ENCODE measurements around the gene LRWD1.
"Not testable (repeated sequence)": the region's sequence is repeated elsewhere in the genome, so short reads cannot be mapped to it uniquely, and the experiment has no call there.

LRWD1 gene

DNA sequence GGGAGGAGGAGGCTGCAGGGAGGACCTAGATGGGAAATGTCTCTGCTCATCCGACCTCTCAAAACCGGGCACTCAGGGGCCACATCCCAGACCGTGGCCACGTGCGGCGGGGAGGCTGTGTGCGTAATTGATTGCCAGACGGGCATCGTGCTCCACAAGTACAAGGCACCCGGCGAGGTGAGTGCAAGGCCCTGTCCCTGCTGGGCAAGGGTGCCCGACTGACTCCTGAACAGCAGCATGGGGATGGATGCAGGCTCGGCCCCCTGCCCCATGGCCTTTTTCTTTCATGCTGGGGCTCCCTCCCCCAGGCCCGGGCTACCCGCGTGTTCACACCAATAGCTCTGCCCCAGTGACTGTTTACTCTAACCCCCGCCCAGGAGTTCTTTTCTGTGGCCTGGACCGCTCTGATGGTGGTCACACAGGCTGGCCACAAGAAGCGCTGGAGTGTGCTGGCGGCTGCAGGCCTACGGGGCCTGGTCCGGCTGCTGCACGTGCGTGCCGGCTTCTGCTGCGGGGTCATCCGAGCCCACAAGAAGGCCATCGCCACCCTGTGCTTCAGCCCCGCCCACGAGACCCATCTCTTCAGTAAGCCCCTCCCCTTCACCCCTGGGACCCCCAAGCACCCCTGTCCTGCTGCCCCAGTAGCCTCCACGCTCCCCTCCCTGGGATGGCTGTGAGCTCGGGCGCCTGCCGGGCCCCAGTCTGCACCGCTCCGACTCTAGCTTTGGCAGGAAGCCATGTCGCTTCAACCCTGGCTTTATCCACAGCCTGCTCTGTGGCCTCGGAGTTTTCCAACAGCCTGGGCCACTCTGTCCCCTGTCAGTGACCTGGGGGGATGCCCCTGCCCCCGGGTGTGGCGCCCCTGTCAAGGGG, 3.9 kb downstream of the LRWD1 start:
- H3K4me3 ChIP-seq (ENCODE audit: low read depth, low read length), result no peak overlapping the region
- TF ChIP-seq CTCF (IDR thresholded peaks at IDR 0.05; ENCODE audit: borderline replicate concordance, insufficient read depth, low read depth, low read length), result no peak

GRCh38 chr7:102469351-102469971, 4.7 kb downstream of the LRWD1 start:
- no peak for TF ChIP-seq CTCF (IDR thresholded peaks at IDR 0.05; ENCODE audit: borderline replicate concordance, insufficient read depth, low read depth, low read length)
- no peak overlapping the region for H3K4me3 ChIP-seq (ENCODE audit: low read depth, low read length)

DNA sequence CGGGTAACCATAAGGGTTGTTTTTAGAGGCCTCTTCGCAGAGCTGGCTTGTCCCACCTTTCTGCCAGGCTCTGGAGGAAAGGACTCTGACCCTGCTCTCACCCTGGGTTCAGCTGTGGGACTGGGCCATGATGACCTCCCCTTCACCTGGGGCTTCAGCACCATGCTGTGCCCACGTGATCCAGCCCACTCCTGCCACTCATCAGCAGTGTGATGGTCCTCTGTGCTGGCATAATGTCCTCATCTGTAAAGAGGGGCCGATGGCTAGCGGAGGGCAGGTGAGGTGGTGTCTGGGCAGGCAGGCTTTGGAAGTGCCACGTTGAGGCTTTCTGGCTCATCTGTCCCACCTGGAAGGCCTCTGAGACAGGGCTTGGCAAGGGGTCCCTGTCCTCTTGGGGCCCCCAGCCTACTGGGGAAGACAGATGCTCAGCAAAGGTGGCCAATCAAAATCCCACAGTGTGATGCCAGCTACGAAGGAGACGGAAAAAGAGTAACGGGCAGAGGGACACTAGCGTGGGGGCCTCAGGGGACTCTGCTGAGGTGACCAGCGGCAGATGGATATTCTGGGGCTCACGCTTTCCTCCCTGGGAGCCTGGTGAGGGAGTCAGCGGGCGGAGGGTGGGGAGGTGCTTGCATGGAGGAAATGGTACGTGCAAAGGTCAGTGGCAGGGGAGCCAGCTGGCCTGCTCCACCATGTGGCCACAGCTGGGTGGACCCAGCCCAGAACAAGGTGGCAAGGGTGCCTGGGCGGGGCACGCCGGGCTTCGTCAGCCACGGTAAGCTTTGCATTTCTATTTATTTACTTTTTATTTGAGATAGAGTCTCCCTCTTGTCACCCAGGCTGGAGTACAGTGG, 5.4 kb downstream of the LRWD1 start:
- TF ChIP-seq CTCF (IDR thresholded peaks at IDR 0.05; ENCODE audit: borderline replicate concordance, insufficient read depth, low read depth, low read length), result no peak
- H3K4me3 ChIP-seq (ENCODE audit: low read depth, low read length), result no peak overlapping the region

- no peak for TF ChIP-seq CTCF (IDR thresholded peaks at IDR 0.05; ENCODE audit: borderline replicate concordance, insufficient read depth, low read depth, low read length)
Observed at GRCh38 chr7:102471791-102472125, 7.0 kb downstream of the LRWD1 start.

DNA sequence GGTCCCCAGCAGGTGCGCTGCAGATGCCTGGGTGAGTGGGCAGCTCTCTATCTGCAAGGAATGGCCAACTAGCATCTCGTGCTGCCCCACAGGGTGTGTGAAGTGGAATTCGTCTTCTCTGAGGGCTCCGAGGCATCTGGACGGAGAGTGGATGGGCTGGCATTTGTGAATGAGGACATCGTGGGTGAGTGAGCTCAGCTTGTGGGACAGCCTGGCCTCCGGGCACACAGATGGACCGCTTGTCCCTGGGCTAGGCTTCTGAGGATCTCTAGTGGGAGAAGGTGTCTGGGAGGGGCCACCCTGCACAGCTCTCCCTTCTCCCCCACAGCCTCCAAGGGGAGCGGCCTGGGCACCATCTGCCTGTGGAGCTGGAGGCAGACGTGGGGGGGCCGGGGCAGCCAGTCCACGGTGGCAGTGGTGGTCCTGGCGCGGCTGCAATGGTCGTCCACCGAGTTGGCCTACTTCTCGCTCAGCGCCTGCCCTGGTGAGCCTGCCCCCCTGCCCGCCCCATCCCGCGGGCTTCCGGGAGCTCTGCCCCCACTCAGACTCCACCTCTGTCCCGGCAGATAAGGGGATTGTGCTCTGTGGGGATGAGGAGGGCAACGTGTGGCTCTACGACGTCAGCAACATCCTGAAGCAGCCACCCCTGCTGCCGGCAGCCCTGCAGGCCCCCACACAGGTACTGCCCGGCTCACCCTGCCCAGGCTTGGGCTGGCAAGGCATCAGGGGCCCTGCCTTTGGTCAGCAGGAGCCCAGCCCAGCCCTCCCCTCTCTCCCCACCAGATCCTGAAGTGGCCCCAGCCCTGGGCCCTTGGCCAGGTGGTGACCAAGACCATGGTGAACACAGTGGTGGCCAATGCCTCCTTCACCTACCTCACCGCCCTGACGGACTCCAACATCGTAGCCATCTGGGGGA, 7.6 kb downstream of the LRWD1 start:
- TF ChIP-seq CTCF (IDR thresholded peaks at IDR 0.05; ENCODE audit: borderline replicate concordance, insufficient read depth, low read depth, low read length), result no peak

More at GRCh38 chr7:102471791-102472125, 7.0 kb downstream of the LRWD1 start:
- no peak overlapping the region for H3K4me3 ChIP-seq (ENCODE audit: low read depth, low read length)

DNA sequence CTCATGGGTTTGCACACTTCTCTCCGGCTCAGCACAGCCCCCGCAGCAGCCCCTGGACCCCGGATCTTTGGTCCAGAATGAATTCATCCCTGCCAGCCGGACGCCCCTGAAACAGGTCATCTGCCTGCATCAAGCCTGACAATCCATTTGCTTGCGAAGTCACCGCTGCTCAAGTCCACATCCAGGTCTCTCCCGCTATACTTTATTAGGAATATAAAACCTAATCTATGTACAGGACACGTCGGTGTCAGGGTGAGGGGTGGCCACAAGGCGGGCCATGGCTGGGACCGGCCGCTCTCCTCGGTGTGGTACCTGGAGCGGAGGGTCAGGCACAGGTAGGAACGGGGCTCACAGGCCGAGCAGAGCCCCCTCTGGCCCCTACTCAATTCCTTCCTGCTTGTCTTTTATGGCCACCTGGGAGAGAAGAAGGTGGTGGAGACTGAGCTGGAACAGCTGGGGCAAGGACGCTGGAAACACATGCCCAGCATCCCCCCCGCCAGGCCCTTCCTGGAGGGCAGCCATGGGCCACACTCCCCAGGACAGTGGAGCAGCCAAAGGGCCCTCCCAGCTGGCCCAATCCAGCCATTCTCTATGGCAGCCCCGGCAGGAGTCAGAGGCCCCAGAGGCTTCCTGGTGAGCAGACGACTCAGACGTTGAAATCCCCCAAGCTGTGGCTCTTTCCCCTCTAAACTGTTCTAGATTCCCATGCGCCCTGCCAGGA, 8.6 kb downstream of the LRWD1 start:
- H3K4me3 ChIP-seq (ENCODE audit: low read depth, low read length), result no peak overlapping the region
- no peak for TF ChIP-seq CTCF (IDR thresholded peaks at IDR 0.05; ENCODE audit: borderline replicate concordance, insufficient read depth, low read depth, low read length)

More for the DNA sequence above, 7.6 kb downstream of the LRWD1 start:
- H3K4me3 ChIP-seq (ENCODE audit: low read depth, low read length), result no peak overlapping the region

DNA sequence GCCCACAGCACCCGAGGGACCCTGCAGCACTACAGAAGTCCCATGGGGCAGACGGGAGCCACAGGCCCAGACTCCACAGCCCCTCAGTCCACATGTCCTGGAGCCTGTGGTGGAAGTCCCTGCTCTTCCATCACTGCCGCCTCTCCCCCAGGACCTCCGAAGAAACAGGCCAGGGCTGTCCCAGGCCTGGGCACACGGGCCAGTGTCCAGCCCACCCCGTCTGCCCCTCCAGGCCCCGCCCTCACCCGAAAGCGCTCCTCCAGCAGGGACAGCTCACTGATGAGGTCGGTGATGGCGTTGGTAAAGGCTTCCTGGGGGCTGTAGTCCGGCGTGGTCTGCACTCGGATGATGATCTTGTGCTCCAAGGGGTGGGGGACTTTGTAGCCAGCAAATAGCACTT, 9.3 kb downstream of the LRWD1 start:
- H3K4me3 ChIP-seq (ENCODE audit: low read depth, low read length), result not testable (repeated sequence)

DNA sequence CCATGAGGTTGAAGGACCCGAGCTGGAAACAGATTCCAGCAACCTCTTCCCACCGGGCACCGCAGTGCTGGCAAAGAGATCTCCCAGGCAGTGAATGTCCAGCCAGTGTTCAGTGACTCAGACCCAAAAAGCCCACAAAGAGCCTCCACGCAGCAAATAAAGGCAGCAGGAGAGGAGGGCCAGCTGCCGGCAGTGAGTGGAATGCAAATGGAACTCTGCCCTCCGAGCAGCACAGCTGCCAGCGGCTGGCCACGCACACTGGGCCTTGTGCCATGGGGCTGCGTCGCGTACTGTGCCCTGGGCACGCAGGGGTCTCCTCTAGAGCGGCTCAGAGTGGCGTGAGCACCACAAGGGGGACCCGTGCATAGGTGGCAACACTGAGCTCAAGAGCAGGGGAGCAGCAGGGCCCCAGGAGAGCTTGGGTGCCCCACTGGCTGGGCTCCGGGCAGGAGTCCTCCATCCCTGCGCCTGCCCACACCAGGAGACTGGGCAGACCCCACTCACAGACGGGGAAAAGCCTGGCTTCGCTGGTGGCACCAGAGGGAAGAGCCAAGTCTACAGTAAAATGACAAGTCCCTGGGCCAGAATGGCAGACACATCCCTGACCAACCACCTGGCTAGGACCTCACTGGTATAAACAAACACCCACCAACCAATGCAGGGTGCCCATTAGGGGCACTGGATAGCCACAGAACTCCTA, 10.1 kb downstream of the LRWD1 start:
- not testable (repeated sequence) for H3K4me3 ChIP-seq (ENCODE audit: low read depth, low read length)

All from GM12875 (cell line).